Right lobe of liver (tissue), 6 donors: Measurements from ENCODE around the gene ANO7. TPM values are rescaled to one million over a fixed set of nuclear protein-coding genes. Genes with fewer than 3 reads are reported as not detected.
A peak's percentile ranks its signal among the peaks of the same experiment; 100 is the strongest.

Source experiments
- ATAC-seq, 4 donors: fragments of 200-7000 bp; cut with Tn5 transposase; one replicate each; pipeline ENCODE4 v1.9.1; 2020; ENCODE audit warnings: mild to moderate bottlenecking in 4 of 4, moderate library complexity in 4 of 4
- DNase-seq, 3 donors: peaks; one replicate each; pipeline ENCODE4 v3.0.0-alpha.2; 2020
- H3K27ac ChIP-seq, 3 donors: fragments of 200-600 bp; one replicate each; pipeline ENCODE4 v1.8.0; 2022
- H3K27me3 ChIP-seq, 2 donors: fragments of 200-600 bp; one replicate each; pipeline ENCODE4 v1.8.0; 2022
- H3K36me3 ChIP-seq, 4 donors: fragments of 200-600 bp; sonication (generic) in 1 of 4; one replicate each; pipeline versions ENCODE4 v1.5.1 to v1.8.0; 2017 to 2022; ENCODE audit warnings: control low read depth in 1 of 4
- H3K4me1 ChIP-seq, 4 donors: fragments of 200-600 bp; sonication (generic) in 1 of 4; one replicate each; pipeline versions ENCODE4 v1.5.1 to v1.8.0; 2017 to 2022; ENCODE audit warnings: control low read depth in 1 of 4
- H3K4me3 ChIP-seq, 3 donors: fragments of 200-600 bp; one replicate each; pipeline ENCODE4 v1.8.0; 2022
- H3K9me3 ChIP-seq, 4 donors: fragments of 200-600 bp; sonication (generic) in 1 of 4; one replicate each; pipeline versions ENCODE4 v1.5.1 to v1.8.0; 2017 to 2022; ENCODE audit warnings: control low read depth in 1 of 4
- CTCF ChIP-seq, 4 donors: fragments of 200-600 bp in 3 of 4; fragments of 450-650 bp in 1 of 4; IDR thresholded peaks; one replicate each; pipeline versions ENCODE4 v1.5.1 to v1.8.0; 2016 to 2022; ENCODE audit warnings: antibody characterized with exemption in 4 of 4, mild to moderate bottlenecking in 2 of 4
- POLR2A ChIP-seq: fragments of 450-650 bp; IDR thresholded peaks from one replicate; pipeline ENCODE4 v1.6.1; 2017; ENCODE audit warnings: antibody characterized with exemption, mild to moderate bottlenecking
- WGBS: methylation state at CpG from one replicate; pipeline ENCODE4 v1.1.6; 2018; ENCODE audit warnings: low coverage, low lambda C conversion rate; ENCODE audit not compliant: insufficient coverage; ENCODE audit errors: missing lambda C conversion rate; 5-methylcytosine and 5-hydroxymethylcytosine counted together
- intact Hi-C, 2 donors: fragments of 100-400 bp; cut with DNase I; formaldehyde crosslinking; loops; one replicate each; pipeline versions ENCODE4 v1.11.2 to v1.14.1; 2022
- total RNA-seq, 6 experiments: library from RNA; depleted of rRNA in 2 of 6; stranded (reverse); fragments of >200 nt in 2 of 6; fragmentation: NEBNext Ultra II Directional in 3 of 6; extraction: Animal tissue kit (Norgen Biotek cat#: 25700) in 3 of 6; gene quantifications; one replicate each; pipeline versions ENCODE4 v1.1.0 to v1.2.4, GENCODE V29; 2016 to 2023
- donor health status: DM: no; HTN: yes; CAD: no.
- donor health status: DM: no; HTN: no; CAD: no.
- donor health status: DM: no; HTN: no; CAD: no.
- donor health status: DM: no; HTN: yes; CAD: no.
- donor health status: DM: no; HTN: yes; CAD: no.

ANO7 gene
- total RNA-seq, 6 experiments from 2014 or later = 0.61 to 2.4 (median 0.97) TPM

GRCh38 chr2:241249654-241250053 lies 61.2 kb downstream of the ANO7 start:
- peaks cover 0 to 11% (median 5%) of the 10 kb centered on the region in 4 donors for H3K4me1 ChIP-seq
- no peaks in the 10 kb centered on the region for H3K9me3 ChIP-seq
- peak in 1 of 4 donors; percentile 16 for ATAC-seq
- peaks cover 38 to 100% (median 74%) of the 10 kb centered on the region in 4 donors for H3K36me3 ChIP-seq
- TF ChIP-seq POLR2A = no peak
- no peak overlapping the region for H3K4me3 ChIP-seq
- intact Hi-C loops = no loop called here
- no peak for DNase-seq
- H3K27ac ChIP-seq = no peak overlapping the region
- no peaks in the 10 kb centered on the region for H3K27me3 ChIP-seq
- 83% methylated on average over 7 of the region's 14 CpGs for WGBS

GRCh38 chr2:241252778-241253475 lies 64.5 kb downstream of the ANO7 start:
- Histone ChIP-seq H3K9me3 (no peaks in the 10 kb centered on the region), H3K27ac (no peak overlapping the region), H3K4me3 (no peak overlapping the region), H3K27me3 (no peaks in the 10 kb centered on the region), H3K36me3 (peaks cover 38 to 100% (median 57%) of the 10 kb centered on the region in 4 donors), H3K4me1 (peaks cover 0 to 35% (median 14%) of the 10 kb centered on the region in 4 donors)
- intact Hi-C loops = no loop called here
- ATAC-seq = no peak
- peak in 1 of 3 donors; percentile 36 for DNase-seq
- 100% methylated on average over 3 of the region's 14 CpGs for WGBS
- TF ChIP-seq CTCF (IDR thresholded peaks at IDR 0.05) = no peak
- TF ChIP-seq POLR2A = no peak

- Histone ChIP-seq H3K4me3 (peak overlapping the region in 1 of 3 donors; percentile 5), H3K27ac (peak overlapping the region; percentile 51 to 86 (median 63)), H3K27me3 (no peaks in the 10 kb centered on the region), H3K9me3 (no peaks in the 10 kb centered on the region), H3K36me3 (peaks cover 23 to 97% (median 50%) of the 10 kb centered on the region in 4 donors), H3K4me1 (peaks cover 0 to 34% (median 14%) of the 10 kb centered on the region in 4 donors)
- TF ChIP-seq CTCF (IDR thresholded peaks at IDR 0.05) (no peak), POLR2A (no peak)
- intact Hi-C loops = loop anchor here in 1 of 2 donors (5.0 kb wide), 1 partner anchor 92 kb away; no protein-coding TSS in a partner anchor
- peak; percentile 85 to 94 (median 90) for ATAC-seq
- WGBS = 60% methylated on average over 6 of the region's 10 CpGs
- peak; percentile 73 to 93 (median 88) for DNase-seq
These were observed 66.5 kb downstream of the ANO7 start for GRCh38 chr2:241254904-241255351.

GRCh38 chr2:241255542-241256167 lies 67.2 kb downstream of the ANO7 start:
- no peaks in the 10 kb centered on the region for H3K9me3 ChIP-seq
- intact Hi-C loops = loop anchor here in 1 of 2 donors (5.0 kb wide), 1 partner anchor 92 kb away; no protein-coding TSS in a partner anchor
- TF ChIP-seq CTCF (IDR thresholded peaks at IDR 0.05) (no peak), POLR2A (no peak)
- DNase-seq = peak; percentile 60 to 90 (median 88)
- peaks cover 0 to 32% (median 14%) of the 10 kb centered on the region in 4 donors for H3K4me1 ChIP-seq
- H3K4me3 ChIP-seq = no peak overlapping the region
- ATAC-seq = peak; percentile 52 to 76 (median 62)
- peaks cover 18 to 97% (median 49%) of the 10 kb centered on the region in 4 donors for H3K36me3 ChIP-seq
- H3K27ac ChIP-seq = peak overlapping the region; percentile 39 to 86 (median 63)
- no peaks in the 10 kb centered on the region for H3K27me3 ChIP-seq
- 51% methylated on average over 10 of the region's 13 CpGs for WGBS

GRCh38 chr2:241256168-241256545 lies 67.7 kb downstream of the ANO7 start:
- intact Hi-C loops = loop anchor here in 1 of 2 donors (5.0 kb wide), 1 partner anchor 91 kb away; no protein-coding TSS in a partner anchor

More at GRCh38 chr2:241256168-241256545, 67.7 kb downstream of the ANO7 start:
- H3K4me1 ChIP-seq = peaks cover 0 to 32% (median 14%) of the 10 kb centered on the region in 4 donors
- no peak overlapping the region for H3K4me3 ChIP-seq
- TF ChIP-seq POLR2A (no peak), CTCF (IDR thresholded peaks at IDR 0.05) (no peak)
- H3K9me3 ChIP-seq = no peaks in the 10 kb centered on the region
- H3K27me3 ChIP-seq = no peaks in the 10 kb centered on the region
- DNase-seq (peak in 1 of 3 donors; percentile 41), ATAC-seq (no peak)
- H3K36me3 ChIP-seq = peaks cover 16 to 97% (median 49%) of the 10 kb centered on the region in 4 donors
- peak overlapping the region in 1 of 3 donors; percentile 86 for H3K27ac ChIP-seq
- 74% methylated on average over 10 of the region's 11 CpGs for WGBS
